ENCODE data around the gene TNKS1BP1.

DNA sequence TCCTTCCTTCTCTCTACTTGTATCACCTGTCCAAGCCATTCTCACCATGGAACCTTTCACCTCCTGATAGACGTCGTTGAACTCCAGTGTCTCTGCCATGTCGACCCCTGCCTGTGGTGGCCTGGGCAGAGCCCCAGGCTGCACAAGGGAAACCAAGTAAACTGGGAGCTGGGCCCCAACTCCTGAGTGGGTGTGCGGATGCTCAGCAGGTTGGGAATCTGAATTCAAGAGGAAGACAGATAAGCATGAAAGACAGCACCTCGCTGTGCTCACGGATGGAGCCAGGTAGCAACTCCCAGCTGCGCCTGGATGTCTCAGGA lies 10.2 kb upstream of the TNKS1BP1 start:
- TF ChIP-seq, protein P1, sequence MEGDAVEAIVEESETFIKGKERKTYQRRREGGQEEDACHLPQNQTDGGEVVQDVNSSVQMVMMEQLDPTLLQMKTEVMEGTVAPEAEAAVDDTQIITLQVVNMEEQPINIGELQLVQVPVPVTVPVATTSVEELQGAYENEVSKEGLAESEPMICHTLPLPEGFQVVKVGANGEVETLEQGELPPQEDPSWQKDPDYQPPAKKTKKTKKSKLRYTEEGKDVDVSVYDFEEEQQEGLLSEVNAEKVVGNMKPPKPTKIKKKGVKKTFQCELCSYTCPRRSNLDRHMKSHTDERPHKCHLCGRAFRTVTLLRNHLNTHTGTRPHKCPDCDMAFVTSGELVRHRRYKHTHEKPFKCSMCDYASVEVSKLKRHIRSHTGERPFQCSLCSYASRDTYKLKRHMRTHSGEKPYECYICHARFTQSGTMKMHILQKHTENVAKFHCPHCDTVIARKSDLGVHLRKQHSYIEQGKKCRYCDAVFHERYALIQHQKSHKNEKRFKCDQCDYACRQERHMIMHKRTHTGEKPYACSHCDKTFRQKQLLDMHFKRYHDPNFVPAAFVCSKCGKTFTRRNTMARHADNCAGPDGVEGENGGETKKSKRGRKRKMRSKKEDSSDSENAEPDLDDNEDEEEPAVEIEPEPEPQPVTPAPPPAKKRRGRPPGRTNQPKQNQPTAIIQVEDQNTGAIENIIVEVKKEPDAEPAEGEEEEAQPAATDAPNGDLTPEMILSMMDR (IDR thresholded peaks at IDR 0.05): no peak
- no peak for TF ChIP-seq POLR2AphosphoS5 (IDR thresholded peaks at IDR 0.05)
- TF ChIP-seq POLR2A (IDR thresholded peaks at IDR 0.05): no peak
